AG08395 (cell line): ENCODE results near the gene ZNF320.
"Not testable (repeated sequence)": the region's sequence is repeated elsewhere in the genome, so short reads cannot be mapped to it uniquely, and the experiment has no call there.

Experiments
- DNase-seq: peaks from one replicate; pipeline ENCODE4 v3.0.0; 2012; ENCODE audit warnings: mixed read lengths, low spot score

Gene ZNF320

DNA sequence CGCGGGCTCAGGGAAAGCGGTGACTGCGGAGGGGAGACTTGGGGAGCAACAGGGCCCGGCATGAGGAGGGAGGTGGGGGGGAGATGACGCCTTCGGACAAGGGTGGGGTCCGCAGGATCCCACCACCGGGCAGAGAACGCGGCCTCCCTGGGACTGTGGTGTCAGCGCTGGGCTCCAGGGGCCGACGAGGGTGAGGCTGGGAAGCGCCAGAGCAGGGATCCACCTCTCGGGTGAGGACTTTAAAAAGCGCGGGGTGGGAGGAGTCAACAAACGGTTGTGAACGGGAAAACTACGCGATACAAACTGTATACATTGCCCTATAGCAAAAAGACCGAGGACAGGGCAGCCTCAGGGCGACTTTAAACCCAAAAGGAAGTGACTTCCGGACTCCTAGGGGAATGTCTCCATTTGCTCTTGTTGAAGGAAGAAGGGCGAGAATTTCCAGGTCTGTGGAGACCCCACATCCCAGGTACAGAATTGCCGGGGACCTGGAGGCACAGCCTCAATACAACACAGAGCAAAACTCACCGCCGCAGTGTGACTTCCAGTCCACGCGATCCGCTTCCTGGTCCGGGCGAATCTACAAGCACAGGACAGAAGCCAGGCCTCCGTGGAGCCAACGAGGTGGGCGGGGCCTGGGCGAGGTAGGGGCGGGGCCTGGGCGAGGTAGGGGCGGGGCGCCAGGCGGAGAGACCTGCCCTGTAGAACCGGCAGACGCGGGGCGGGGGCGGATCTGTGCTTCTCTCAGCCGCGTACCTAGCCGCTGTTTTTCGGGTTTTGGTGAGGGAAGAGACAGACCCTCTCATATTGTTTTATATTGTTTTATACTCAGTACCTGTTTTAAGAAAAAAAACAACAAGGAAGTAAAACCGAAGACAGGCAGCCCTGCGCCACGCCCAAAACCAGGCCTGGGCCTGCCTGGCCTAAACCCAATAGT, 25.7 kb upstream of the ZNF320 start, which contains the start of gene ZNF888:
Gene ZNF888 (minus strand): TSS at position 588 of the 937 bp plus-strand sequence. CDS start 5,555 bp downstream, outside the sequence.
- DNase-seq = peak; percentile 86

GRCh38 chr19:52917531-52917930, 20.1 kb upstream of the ZNF320 start:
- DNase-seq = no peak

DNA sequence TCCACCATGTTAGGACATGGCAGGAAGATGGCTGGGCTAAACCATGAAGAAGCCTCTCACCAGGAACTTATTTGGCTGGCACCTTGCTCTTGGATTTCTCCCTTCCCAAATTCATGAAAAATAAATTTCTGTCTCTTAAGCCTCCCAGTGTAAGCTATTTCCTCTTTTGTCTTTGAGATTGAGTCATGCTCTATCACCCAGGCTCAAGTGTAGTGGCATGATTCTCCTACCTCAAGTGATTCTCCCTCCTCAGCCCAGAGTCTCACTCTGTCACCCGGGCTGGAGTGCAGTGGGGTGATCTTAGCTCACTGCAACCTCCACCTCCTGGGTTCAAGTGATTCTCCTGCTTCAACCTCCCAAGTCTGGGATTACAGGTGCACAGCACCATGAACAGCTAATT, 13.2 kb upstream of the ZNF320 start:
- DNase-seq = no peak

GRCh38 chr19:52904052-52904780, 6.8 kb upstream of the ZNF320 start:
- DNase-seq = not testable (repeated sequence)

- DNase-seq = no peak
Measured at GRCh38 chr19:52901842-52902241, 4.4 kb upstream of the ZNF320 start.

DNA sequence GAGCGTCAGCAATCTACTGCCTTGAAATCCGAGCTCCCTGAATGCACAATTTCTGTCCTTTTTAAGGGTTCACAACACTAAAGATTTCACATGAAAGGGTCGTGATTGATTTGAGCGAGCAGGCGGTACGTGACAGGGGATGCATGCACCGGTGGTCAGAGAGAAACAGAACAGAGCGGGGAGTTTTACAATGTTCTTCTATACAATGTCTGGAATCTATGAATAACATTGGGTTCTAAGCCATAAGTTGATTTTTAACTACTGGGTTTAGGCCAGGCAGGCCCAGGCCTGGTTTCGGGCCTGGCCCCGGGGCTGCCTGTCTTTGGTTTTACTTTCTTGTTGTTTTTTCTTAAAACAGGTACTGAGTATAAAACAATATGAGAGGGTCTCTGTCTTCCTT, 1.2 kb upstream of the ZNF320 start:
- not testable (repeated sequence) for DNase-seq

DNA sequence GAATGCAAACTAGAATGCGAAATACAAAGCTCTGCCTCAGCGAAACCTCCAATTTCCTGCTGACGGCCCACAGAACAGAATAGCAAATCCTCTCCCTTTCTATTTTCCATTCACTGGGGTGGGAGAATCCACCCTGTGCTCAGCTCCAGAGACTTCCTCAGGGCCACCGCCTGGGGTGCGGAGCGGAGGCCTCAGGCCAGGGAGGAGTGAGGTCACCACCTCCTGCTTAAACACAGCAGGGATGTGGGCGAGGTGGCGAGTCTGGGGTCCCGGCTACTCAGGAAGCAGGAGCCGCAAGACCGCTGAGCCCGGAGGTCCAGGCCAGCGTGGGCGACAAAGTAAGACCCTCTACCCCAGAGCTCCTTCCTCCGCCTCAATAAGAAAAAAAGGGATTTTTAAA, 666 bp upstream of the ZNF320 start:
- DNase-seq = peak; percentile 2

GRCh38 chr19:52896431-52897137, 851 bp downstream of the ZNF320 start:
- peak; percentile 20 for DNase-seq

DNA sequence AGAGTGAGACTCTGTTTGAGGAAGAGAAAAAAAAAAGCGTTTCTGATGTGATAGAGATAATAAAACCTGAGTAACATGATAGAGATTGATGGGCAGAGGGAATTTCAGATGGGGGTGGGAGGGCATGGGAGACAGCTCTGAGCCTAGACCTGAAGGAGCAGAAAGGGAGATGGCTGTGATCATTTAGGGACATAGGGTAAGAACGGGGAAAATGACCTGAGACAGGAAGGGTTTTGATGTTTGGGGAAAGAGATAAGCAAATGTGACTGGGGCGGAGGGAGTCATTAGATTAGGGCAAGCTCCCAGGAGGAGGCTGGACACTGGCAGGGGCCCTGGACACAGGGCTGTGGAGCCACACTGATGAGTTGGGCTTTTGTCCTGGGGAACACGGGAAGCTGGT, 6.1 kb downstream of the ZNF320 start:
- no peak for DNase-seq

- no peak for DNase-seq
Measured at GRCh38 chr19:52889931-52890330, 7.5 kb downstream of the ZNF320 start.

- no peak for DNase-seq
Measured at GRCh38 chr19:52889076-52889475, 8.4 kb downstream of the ZNF320 start.

GRCh38 chr19:52880895-52881389, 16.5 kb downstream of the ZNF320 start:
- DNase-seq = no peak

- not testable (repeated sequence) for DNase-seq
Measured at GRCh38 chr19:52872996-52873395, 24.4 kb downstream of the ZNF320 start.

- DNase-seq = no peak
Measured at GRCh38 chr19:52871466-52871865, 26.0 kb downstream of the ZNF320 start.

DNA sequence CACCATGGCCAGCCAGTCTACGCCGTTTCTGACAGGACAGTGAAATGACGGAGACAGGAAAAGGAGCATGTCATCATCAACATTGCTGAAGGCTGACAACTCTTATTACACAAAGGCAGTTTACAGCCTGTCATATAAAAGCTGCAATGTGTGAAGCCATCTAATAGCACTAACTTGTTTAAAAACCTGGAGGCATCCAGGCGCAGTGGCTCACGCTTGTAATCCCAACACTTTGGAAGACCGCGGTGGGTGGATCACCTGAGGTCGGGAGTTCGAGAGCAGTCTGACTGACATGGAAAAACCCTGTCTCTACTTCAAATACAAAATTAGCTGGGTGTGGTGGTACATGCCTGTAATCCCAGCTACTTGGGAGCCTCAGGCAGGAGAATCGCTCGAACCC, 29.4 kb downstream of the ZNF320 start:
- not testable (repeated sequence) for DNase-seq

- DNase-seq = peak; percentile 33
Measured at GRCh38 chr19:52857378-52858191, 39.9 kb downstream of the ZNF320 start, which contains the start of gene ZNF468. Gene ZNF468, minus strand, starts transcription at chr19:52857619. Its CDS starts 3,347 bp downstream, at chr19:52854272.

DNA sequence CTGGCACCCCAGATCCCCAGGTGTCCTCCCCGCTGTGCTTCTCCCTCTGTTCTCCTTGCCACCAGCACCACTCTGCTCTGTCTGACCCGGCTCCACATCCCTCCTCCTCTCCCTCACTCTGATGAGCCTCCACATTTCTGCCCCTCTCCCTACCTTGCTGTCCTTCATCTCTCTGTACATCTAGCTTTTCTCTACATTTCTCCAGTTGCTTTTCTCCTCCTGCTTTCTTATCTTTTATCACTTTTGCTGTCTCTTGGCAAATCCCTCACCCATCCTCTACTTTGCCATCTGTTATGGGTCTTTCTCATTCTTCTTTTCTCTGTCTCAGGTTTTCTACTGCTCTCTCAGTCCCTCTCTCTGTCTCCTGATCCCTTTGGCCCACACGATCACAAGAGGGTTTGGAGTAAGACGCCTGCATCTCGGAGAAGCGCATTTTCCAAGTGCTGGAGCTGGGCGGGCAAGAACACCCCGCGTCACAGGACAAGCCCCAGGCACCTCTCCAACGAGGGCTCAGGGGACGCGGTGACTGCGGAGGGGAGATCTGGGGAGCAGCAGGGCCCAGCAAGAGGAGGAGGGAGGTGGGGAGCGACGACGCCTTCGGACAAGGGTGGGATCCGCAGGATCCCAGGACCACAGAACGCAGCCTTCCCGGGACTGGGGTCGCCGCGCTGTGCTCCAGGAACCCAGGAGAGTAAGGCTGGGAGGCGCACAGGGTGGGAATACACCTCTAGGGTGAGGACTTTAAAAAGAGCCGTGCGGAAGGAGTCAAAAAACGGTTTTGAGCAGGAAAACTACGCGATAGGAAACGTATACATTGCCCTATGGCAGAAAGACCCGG, 40.7 kb downstream of the ZNF320 start:
- DNase-seq = not testable (repeated sequence)
